Endothelial cell of umbilical vein (primary cell): ENCODE measurements around the gene AGAP5. TPM values are rescaled to one million over a fixed set of nuclear protein-coding genes. Genes with fewer than 3 reads are reported as not detected.

Experiments used
- BruUV-seq: library from RNA; stranded (reverse); fragments of 400-500 nt; replicated peaks from 2 replicates; lab custom pipeline; 2021; lab: Mats Ljungman, UMichigan
- CTCF ChIA-PET: fragments of 300-600, 350-600 bp; sonication (Branson Sonifier 250); formaldehyde crosslinking; loops from one replicate; lab custom pipeline; 2021; ENCODE audit warnings: antibody characterized with exemption, inconsistent platforms; lab: Charles Lee
- POLR2A ChIA-PET: fragments of 300-600, 350-600 bp; sonication (Branson Sonifier 250); formaldehyde crosslinking; loops from one replicate; lab custom pipeline; 2021; ENCODE audit warnings: antibody characterized with exemption, inconsistent platforms; lab: Charles Lee
- DNase-seq: peaks from one replicate; pipeline ENCODE4 v3.0.0-alpha.2; 2011; ENCODE audit warnings: low read depth, low spot score
- FAIRE-seq: peaks from 2 replicates; lab custom pipeline; 2011; peaks lifted over from hg19 to GRCh38; lab: Jason Lieb, UNC
- H2AFZ ChIP-seq: 2 replicates; pipeline ENCODE4 v1.6.0; 2012; ENCODE audit warnings: low read depth, low read length, control low read depth, inconsistent platforms
- H3K27ac ChIP-seq: 2 replicates; pipeline ENCODE4 v1.5.1; 2011; ENCODE audit warnings: low read depth, mild to moderate bottlenecking, control low read depth, low read length, moderate library complexity; ENCODE audit not compliant: insufficient read depth
- H3K27me3 ChIP-seq, 2 experiments: 2 replicates each; pipeline versions ENCODE4 v1.6.0 to v1.6.1; 2011; ENCODE audit warnings: low read length in 2 of 2, mixed read lengths in 1 of 2; ENCODE audit not compliant: control insufficient read depth in 2 of 2, insufficient read depth in 2 of 2
- H3K36me3 ChIP-seq, 2 experiments: 2 replicates in 1 of 2; 3 replicates in 1 of 2; pipeline ENCODE4 v1.5.1; 2011; ENCODE audit warnings: low read length in 2 of 2, mild to moderate bottlenecking in 1 of 2, moderate library complexity in 1 of 2; ENCODE audit not compliant: control insufficient read depth in 2 of 2, insufficient read depth in 2 of 2; ENCODE audit errors: extremely low read depth in 1 of 2
- H3K4me1 ChIP-seq: 3 replicates; pipeline ENCODE4 v1.5.1; 2011; ENCODE audit warnings: mild to moderate bottlenecking, low read length; ENCODE audit not compliant: control insufficient read depth, insufficient read depth; ENCODE audit errors: extremely low read depth
- H3K4me2 ChIP-seq: 2 replicates; pipeline ENCODE4 v1.6.1; 2011; ENCODE audit warnings: low read length, control low read depth, mixed read lengths; ENCODE audit not compliant: insufficient read depth
- H3K4me3 ChIP-seq, 3 experiments: fragments of 200-600 bp in 1 of 3; sonication (generic), shearing (Covaris generic) in 1 of 3; replicated peaks in 1 of 3; 2 replicates each; pipeline ENCODE4 v1.5.1; 2011 to 2016; ENCODE audit warnings: control low read depth in 3 of 3, low read length in 3 of 3, mild to moderate bottlenecking in 2 of 3, inconsistent platforms in 1 of 3, low read depth in 1 of 3, moderate library complexity in 1 of 3; ENCODE audit not compliant: insufficient read depth in 1 of 3
- H3K79me2 ChIP-seq: 2 replicates; pipeline ENCODE4 v1.6.0; 2012; ENCODE audit warnings: low read length, inconsistent platforms; ENCODE audit not compliant: control insufficient read depth, insufficient read depth
- H3K9ac ChIP-seq: replicated peaks from 2 replicates; pipeline ENCODE3; 2011; ENCODE audit warnings: low read length, control low read depth; ENCODE audit not compliant: insufficient read depth; ENCODE audit errors: extremely low read depth
- H3K9me1 ChIP-seq: replicated peaks from 3 replicates; pipeline ENCODE4 v1.6.0; 2011; ENCODE audit warnings: mild to moderate bottlenecking, low read length; ENCODE audit not compliant: control insufficient read depth, insufficient read depth; ENCODE audit errors: extremely low read depth
- H3K9me3 ChIP-seq: replicated peaks from 2 replicates; pipeline ENCODE4 v1.5.1; 2012; ENCODE audit warnings: low read length, inconsistent platforms; ENCODE audit not compliant: control insufficient read depth, insufficient read depth
- H4K20me1 ChIP-seq: replicated peaks from 2 replicates; pipeline ENCODE3; 2011; ENCODE audit warnings: mild to moderate bottlenecking, low read length; ENCODE audit not compliant: control insufficient read depth, insufficient read depth; ENCODE audit errors: extremely low read depth
- CTCF ChIP-seq, 2 donors: IDR thresholded peaks; 1 replicate in 1 of 2; 2 replicates in 1 of 2; pipeline ENCODE4 v1.5.1; 2011; ENCODE audit warnings: low read length in 2 of 2, mild to moderate bottlenecking in 2 of 2, moderate library complexity in 2 of 2, control low read depth in 1 of 2, inconsistent platforms in 1 of 2, low read depth in 1 of 2; ENCODE audit not compliant: insufficient read depth in 1 of 2; ENCODE audit errors: extremely low read depth in 1 of 2
- EZH2 ChIP-seq: IDR thresholded peaks from 2 replicates; pipeline ENCODE4 v1.6.1; 2012; ENCODE audit warnings: borderline replicate concordance, low read depth, mild to moderate bottlenecking, moderate library complexity, low read length, inconsistent platforms; ENCODE audit not compliant: severe bottlenecking
- FOS ChIP-seq: IDR thresholded peaks from 2 replicates; pipeline ENCODE4 v1.6.1; 2011; ENCODE audit warnings: mild to moderate bottlenecking, low read length, moderate library complexity, borderline replicate concordance; ENCODE audit not compliant: insufficient read depth
- GATA2 ChIP-seq: IDR thresholded peaks from 2 replicates; pipeline ENCODE4 v1.7.0; 2011; ENCODE audit warnings: low read depth, mild to moderate bottlenecking, moderate library complexity, mixed read lengths, low read length; ENCODE audit not compliant: insufficient read length, insufficient read depth
- JUN ChIP-seq: IDR thresholded peaks from 2 replicates; pipeline ENCODE4 v1.6.1; 2011; ENCODE audit warnings: borderline replicate concordance, low read depth; ENCODE audit not compliant: insufficient read length, insufficient read depth
- MAX ChIP-seq: IDR thresholded peaks from 2 replicates; pipeline ENCODE4 v1.6.1; 2011; ENCODE audit not compliant: insufficient read depth, insufficient read length
- MYC ChIP-seq: IDR thresholded peaks from one replicate; pipeline ENCODE4 v1.6.1; 2011; ENCODE audit warnings: mild to moderate bottlenecking, low read depth, low read length
- POLR2A ChIP-seq: IDR thresholded peaks from 2 replicates; pipeline ENCODE4 v1.6.1; 2012; ENCODE audit warnings: low read depth, mild to moderate bottlenecking, control low read depth, low read length
- POLR2AphosphoS5 ChIP-seq: IDR thresholded peaks from 2 replicates; pipeline ENCODE4 v1.6.1; 2012; ENCODE audit warnings: low read depth, mild to moderate bottlenecking, control low read depth, low read length, moderate library complexity; ENCODE audit not compliant: insufficient read depth
- dilution Hi-C: fragments of 300-500 bp; cut with MboI; formaldehyde crosslinking; loops from one replicate; pipeline ENCODE4 v1.15.0; 2019; ENCODE audit warnings: low sequenced_read_pairs; ENCODE audit not compliant: extremely low pct_ligation_motif_present
- intact Hi-C: fragments of 100-400 bp; cut with micrococcal nuclease; formaldehyde crosslinking; loops from one replicate; pipeline ENCODE4 v1.10.0; 2022
- polyA plus RNA-seq, 4 experiments: library from polyadenylated mRNA; depleted of rRNA in 3 of 4; stranded (reverse) in 3 of 4; unstranded in 1 of 4; fragments of >200 nt; gene quantifications; 2 replicates each; pipeline versions ENCODE4 v1.2.1 to v1.2.3, GENCODE V29; 2011 to 2012; ENCODE audit warnings: missing spikeins in 1 of 4
- total RNA-seq: library from RNA; stranded (reverse); gene quantifications from 2 replicates; pipeline ENCODE4 v1.2.3, GENCODE V29; 2021

AGAP5 gene
- total and polyA plus RNA-seq, 2 donors (not counting 3 experiments of a cell fraction or from before 2014, with no cell fraction given), result 4.4 to 7.7 TPM

GRCh38 chr10:73731588-73732375, 33.9 kb upstream of the AGAP5 start:
- Histone ChIP-seq H3K9ac (peak overlapping the region; percentile 83), H3K9me1 (no peaks in the 10 kb centered on the region), H2AFZ (no peak overlapping the region), H3K36me3 (peaks cover 1 to 18% of the 10 kb centered on the region in 2 experiments), H3K4me2 (peak overlapping the region; percentile 98), H3K27ac (no peak overlapping the region), H3K4me3 (no peak overlapping the region), H3K9me3 (no peaks in the 10 kb centered on the region), H3K4me1 (peaks cover 7% of the 10 kb centered on the region), H3K79me2 (peaks cover 38% of the 10 kb centered on the region), H3K27me3 (no peaks in the 10 kb centered on the region), H4K20me1 (no peaks in the 10 kb centered on the region)
- TF ChIP-seq MAX, result no peak
- TF ChIP-seq POLR2A, result no peak
- TF ChIP-seq CTCF (IDR thresholded peaks at IDR 0.05; ENCODE audit: extremely low read depth in 1 of 2, insufficient read depth in 1 of 2, low read depth in 1 of 2, low read length in 2 of 2), result no peak
- TF ChIP-seq EZH2, result no peak
- TF ChIP-seq MYC, result no peak
- no peak for TF ChIP-seq JUN
- TF ChIP-seq GATA2, result no peak
- no peak for TF ChIP-seq FOS
- TF ChIP-seq POLR2AphosphoS5, result no peak
- BruUV-seq, result no TSS peak
- DNase-seq, result no peak
- dilution Hi-C loops (no loop called here), intact Hi-C loops (no loop called here)
- CTCF ChIA-PET, result interaction anchor here (1.5 kb wide), 1 partner anchor 12 kb away, joined by 4 read pairs; no protein-coding TSS in a partner anchor
- POLR2A ChIA-PET, result interaction anchor here (1.4 kb wide), 1 partner anchor 10 kb away, joined by 3 read pairs; no protein-coding TSS in a partner anchor
- no peak for FAIRE-seq
